PC-9 (cell line): ENCODE data around the gene SRL.

Source experiments
- CTCF ChIP-seq: fragments of 200-600 bp; sonication (generic); conservative IDR thresholded peaks from 2 replicates; pipeline ENCODE4 v1.6.1; 2017; ENCODE audit warnings: mixed run types, antibody characterized with exemption, mild to moderate bottlenecking, moderate library complexity
- EZH2 ChIP-seq: fragments of 200-600 bp; sonication (generic); IDR thresholded peaks from 2 replicates; pipeline ENCODE4 v1.8.0; 2017; ENCODE audit warnings: antibody characterized with exemption, low read depth

- TF ChIP-seq CTCF (no peak), EZH2 (no peak)
Observed at GRCh38 chr16:4260360-4260759, 18.5 kb upstream of the SRL start.
